Panc1 (cell line): ENCODE data around the gene DNMT3A. TPM values are rescaled to one million over a fixed set of nuclear protein-coding genes. Genes with fewer than 3 reads are reported as not detected.

ENCODE experiments used
- ATAC-seq: fragments of 200-7000 bp; cut with Tn5 transposase; 2 replicates; pipeline ENCODE4 v1.9.1; 2020; ENCODE audit warnings: mild to moderate bottlenecking, moderate library complexity
- BruUV-seq: library from RNA; stranded (reverse); fragments of 400-500 nt; replicated peaks from 2 replicates; lab custom pipeline; 2021; lab: Mats Ljungman, UMichigan
- CTCF ChIA-PET: fragments of 300-600 bp; sonication (Branson Sonifier 250); formaldehyde crosslinking; loops from one replicate; lab custom pipeline; 2022; ENCODE audit warnings: antibody characterized with exemption; lab: Charles Lee
- POLR2A ChIA-PET: fragments of 300-600 bp; sonication (Branson Sonifier 250); formaldehyde crosslinking; loops from one replicate; lab custom pipeline; 2022; ENCODE audit warnings: antibody characterized with exemption; lab: Charles Lee
- DNase-seq: peaks from one replicate; pipeline ENCODE4 v3.0.0-alpha.2; 2010; ENCODE audit warnings: low read depth, low spot score
- H3K27ac ChIP-seq: 2 replicates; pipeline ENCODE4 v1.5.1; 2011; ENCODE audit warnings: mild to moderate bottlenecking, low read length, inconsistent platforms
- H3K27me3 ChIP-seq: fragments of 200-500 bp; sonication (Bioruptor generic); 2 replicates; pipeline ENCODE4 v1.6.0; 2014; ENCODE audit warnings: low read length, inconsistent platforms; ENCODE audit not compliant: control insufficient read depth, insufficient read depth
- H3K36me3 ChIP-seq: fragments of 200-500 bp; sonication (Bioruptor generic); 2 replicates; pipeline ENCODE4 v1.5.1; 2014; ENCODE audit warnings: inconsistent platforms, mild to moderate bottlenecking, low read length, moderate library complexity; ENCODE audit not compliant: control insufficient read depth, insufficient read depth
- H3K4me1 ChIP-seq: 2 replicates; pipeline ENCODE4 v1.5.1; 2011; ENCODE audit warnings: inconsistent platforms, mild to moderate bottlenecking, low read length, moderate library complexity; ENCODE audit not compliant: control insufficient read depth, insufficient read depth
- H3K4me3 ChIP-seq, 2 experiments: 2 replicates each; pipeline ENCODE4 v1.5.1; 2011 to 2012; ENCODE audit warnings: low read depth in 2 of 2, low read length in 2 of 2, mild to moderate bottlenecking in 2 of 2, inconsistent platforms in 1 of 2, moderate library complexity in 1 of 2
- H3K9me3 ChIP-seq: fragments of 200-500 bp; sonication (Bioruptor generic); 2 replicates; pipeline ENCODE4 v1.5.1; 2014; ENCODE audit warnings: low read depth, mild to moderate bottlenecking, inconsistent platforms, low read length, moderate library complexity; ENCODE audit not compliant: control insufficient read depth, insufficient read depth
- CTCF ChIP-seq: fragments of 450-650 bp; IDR thresholded peaks from 2 replicates; pipeline ENCODE4 v1.5.1; 2017; ENCODE audit warnings: mild to moderate bottlenecking
- POLR2AphosphoS5 ChIP-seq: IDR thresholded peaks from 2 replicates; pipeline ENCODE4 v1.6.1; 2012; ENCODE audit warnings: mild to moderate bottlenecking, low read depth, low read length, moderate library complexity
- REST ChIP-seq, 2 experiments: IDR thresholded peaks; 2 replicates each; pipeline ENCODE4 v1.6.1; 2011 to 2012; ENCODE audit warnings: low read depth in 2 of 2, control low read depth in 1 of 2, low read length in 1 of 2, mild to moderate bottlenecking in 1 of 2, moderate library complexity in 1 of 2; ENCODE audit not compliant: insufficient read depth in 1 of 2
- SIN3A ChIP-seq: IDR thresholded peaks from 2 replicates; pipeline ENCODE4 v1.6.1; 2012; ENCODE audit warnings: low read depth, mild to moderate bottlenecking, low read length, moderate library complexity, borderline replicate concordance; ENCODE audit not compliant: insufficient read depth
- TCF7L2 ChIP-seq: IDR thresholded peaks from 2 replicates; pipeline ENCODE4 v1.6.1; 2011; ENCODE audit warnings: mild to moderate bottlenecking, low read depth, low read length, inconsistent platforms
- in situ Hi-C: cut with HindIII; loops from 2 replicates; pipeline ENCODE4 v1.10.0; 2016; ENCODE audit warnings: low sequenced_read_pairs, low pct_unique_long_range_greater_than_20kb
- intact Hi-C: fragments of 100-400 bp; cut with micrococcal nuclease; formaldehyde crosslinking; loops from one replicate; pipeline ENCODE4 v1.10.0; 2022; ENCODE audit not compliant: unreplicated experiment
- total RNA-seq: library from RNA; stranded (reverse); gene quantifications from one replicate; pipeline ENCODE4 v1.2.1, GENCODE V29; 2021; ENCODE audit not compliant: unreplicated experiment

Gene DNMT3A
- total RNA-seq, 1 experiment from 2014 or later: 29.3 TPM

- no peak for ATAC-seq
- no peak for DNase-seq
- TF ChIP-seq CTCF (no peak), TCF7L2 (no peak), POLR2AphosphoS5 (no peak), SIN3A (no peak), REST (IDR thresholded peaks at IDR 0.05; ENCODE audit: insufficient read depth in 1 of 2, low read depth in 2 of 2, low read length in 1 of 2) (no peak)
- intact Hi-C loops: no loop called here
- H3K9me3 ChIP-seq: no peaks in the 10 kb centered on the region
- in situ Hi-C loops: no loop called here
- no peaks in the 10 kb centered on the region for H3K27me3 ChIP-seq
- H3K4me1 ChIP-seq: peaks cover 7% of the 10 kb centered on the region; the same call in 1 of the 2 replicates
- no TSS peak for BruUV-seq
- no peak overlapping the region for H3K4me3 ChIP-seq
- ChIA-PET POLR2A (no interaction called here), CTCF (interaction anchor here (0.6 kb wide), 1 partner anchor 294 kb away, joined by 3 read pairs; no protein-coding TSS in a partner anchor)
- no peak overlapping the region for H3K27ac ChIP-seq
- no peaks in the 10 kb centered on the region for H3K36me3 ChIP-seq
These were observed 83.5 kb downstream of the DNMT3A start for GRCh38 chr2:25257931-25258846.

- no peak for TF ChIP-seq SIN3A
- no peak for TF ChIP-seq TCF7L2
- TF ChIP-seq POLR2AphosphoS5: no peak
- TF ChIP-seq REST (IDR thresholded peaks at IDR 0.05; ENCODE audit: insufficient read depth in 1 of 2, low read depth in 2 of 2, low read length in 1 of 2): no peak
- ATAC-seq (no peak), DNase-seq (no peak)
- ChIA-PET POLR2A (no interaction called here), CTCF (interaction anchor here (0.6 kb wide), 1 partner anchor 295 kb away, joined by 3 read pairs; no protein-coding TSS in a partner anchor)
- H3K4me3 ChIP-seq: no peak overlapping the region
- H3K9me3 ChIP-seq: no peaks in the 10 kb centered on the region
- in situ Hi-C loops (no loop called here), intact Hi-C loops (no loop called here)
- no TSS peak for BruUV-seq
- H3K36me3 ChIP-seq: no peaks in the 10 kb centered on the region
- H3K4me1 ChIP-seq: peaks cover 3% of the 10 kb centered on the region; the same call in 1 of the 2 replicates
- no peaks in the 10 kb centered on the region for H3K27me3 ChIP-seq
- H3K27ac ChIP-seq: no peak overlapping the region
These were observed 84.6 kb downstream of the DNMT3A start for GRCh38 chr2:25257032-25257552.
